Prostate gland (tissue), 2 donors: ENCODE measurements around the gene B3GLCT. TPM values are rescaled to one million over a fixed set of nuclear protein-coding genes. Genes with fewer than 3 reads are reported as not detected.

Source experiments
- DNase-seq: peaks from one replicate; pipeline ENCODE4 v3.0.0-alpha.2; 2019; ENCODE audit warnings: low spot score
- H3K27ac ChIP-seq, 2 donors: fragments of 200-600 bp; sonication (generic); 2 replicates each; pipeline ENCODE4 v1.5.1; 2017 to 2019
- H3K27me3 ChIP-seq: fragments of 200-600 bp; sonication (generic); replicated peaks from 2 replicates; pipeline ENCODE4 v1.5.1; 2019; ENCODE audit not compliant: insufficient read depth
- H3K36me3 ChIP-seq, 2 donors: fragments of 200-600 bp; sonication (generic); 1 replicate in 1 of 2; 2 replicates in 1 of 2; pipeline versions ENCODE4 v1.5.1 to v1.8.1; 2017 to 2019
- H3K4me1 ChIP-seq: fragments of 200-600 bp; sonication (generic); replicated peaks from 2 replicates; pipeline ENCODE4 v1.5.1; 2019
- H3K4me3 ChIP-seq, 2 donors: fragments of 200-600 bp; sonication (generic); 2 replicates each; pipeline ENCODE4 v1.5.1; 2017 to 2019
- H3K9me3 ChIP-seq: fragments of 200-600 bp; sonication (generic); 2 replicates; pipeline ENCODE4 v1.5.1; 2017
- CTCF ChIP-seq, 4 experiments: fragments of 200-600 bp in 2 of 4; fragments of 450-650 bp in 2 of 4; sonication (generic) in 2 of 4; IDR thresholded peaks; 1 replicate in 3 of 4; 2 replicates in 1 of 4; pipeline ENCODE4 v1.5.1; 2016 to 2019; ENCODE audit warnings: antibody characterized with exemption in 4 of 4, mild to moderate bottlenecking in 2 of 4, moderate library complexity in 2 of 4
- POLR2A ChIP-seq: fragments of 450-650 bp; IDR thresholded peaks from one replicate; pipeline ENCODE4 v1.6.1; 2016; ENCODE audit warnings: antibody characterized with exemption, mild to moderate bottlenecking
- POLR2AphosphoS5 ChIP-seq: sonication (generic); formaldehyde crosslinking; IDR thresholded peaks from one replicate; pipeline ENCODE4 v1.6.1; 2017; ENCODE audit warnings: antibody characterized with exemption
- WGBS: methylation state at CpG from one replicate; pipeline ENCODE4 v1.1.5; 2018; 5-methylcytosine and 5-hydroxymethylcytosine counted together
- intact Hi-C: fragments of 100-400 bp; cut with DNase I; formaldehyde crosslinking; loops from one replicate; pipeline ENCODE4 v1.14.2; 2022
- total RNA-seq, 2 donors: library from RNA; depleted of rRNA; stranded (reverse); fragments of >200 nt; gene quantifications; one replicate each; pipeline ENCODE4 v1.1.0, GENCODE V29; 2016

B3GLCT gene
- total RNA-seq, 2 donors from 2014 or later = 4.4 to 14.7 TPM

- no peak overlapping the region for H3K4me3 ChIP-seq
- H3K9me3 ChIP-seq = no peaks in the 10 kb centered on the region
- H3K27ac ChIP-seq = no peak overlapping the region
- no peaks in the 10 kb centered on the region for H3K4me1 ChIP-seq
- intact Hi-C loops = no loop called here
- H3K27me3 ChIP-seq = peaks cover 2% of the 10 kb centered on the region
- DNase-seq = no peak
- H3K36me3 ChIP-seq = no peaks in the 10 kb centered on the region
- TF ChIP-seq CTCF (IDR thresholded peaks at IDR 0.05) = no peak
- WGBS = 96% methylated on average over 1 of the region's 1 CpG
These were observed 155.2 kb downstream of the B3GLCT start for GRCh38 chr13:31355001-31355400.

- 90% methylated on average over 3 of the region's 3 CpGs for WGBS
- Histone ChIP-seq H3K4me1 (no peaks in the 10 kb centered on the region), H3K27ac (no peak overlapping the region), H3K9me3 (no peaks in the 10 kb centered on the region), H3K27me3 (peaks cover 2% of the 10 kb centered on the region), H3K36me3 (no peaks in the 10 kb centered on the region), H3K4me3 (no peak overlapping the region)
- intact Hi-C loops = no loop called here
- TF ChIP-seq POLR2A (no peak), POLR2AphosphoS5 (no peak), CTCF (IDR thresholded peaks at IDR 0.05) (no peak)
- no peak for DNase-seq
These were observed 157.2 kb downstream of the B3GLCT start for GRCh38 chr13:31356991-31357390.

- no peaks in the 10 kb centered on the region for H3K9me3 ChIP-seq
- intact Hi-C loops = no loop called here
- no peaks in the 10 kb centered on the region for H3K27me3 ChIP-seq
- H3K4me1 ChIP-seq = no peaks in the 10 kb centered on the region
- no peaks in the 10 kb centered on the region for H3K36me3 ChIP-seq
- TF ChIP-seq POLR2AphosphoS5 (no peak), CTCF (IDR thresholded peaks at IDR 0.05) (no peak), POLR2A (no peak)
- 59% methylated on average over 2 of the region's 2 CpGs for WGBS
- no peak overlapping the region for H3K27ac ChIP-seq
- no peak for DNase-seq
- H3K4me3 ChIP-seq = no peak overlapping the region
These were observed 157.8 kb downstream of the B3GLCT start for GRCh38 chr13:31357581-31357980.

- no peak for TF ChIP-seq CTCF (IDR thresholded peaks at IDR 0.05)
- TF ChIP-seq POLR2AphosphoS5 = no peak
- TF ChIP-seq POLR2A = no peak
- H3K9me3 ChIP-seq = no peaks in the 10 kb centered on the region
- H3K27me3 ChIP-seq = no peaks in the 10 kb centered on the region
- H3K4me3 ChIP-seq = no peak overlapping the region
- no peaks in the 10 kb centered on the region for H3K4me1 ChIP-seq
- WGBS = 76% methylated on average over 1 of the region's 1 CpG
- H3K27ac ChIP-seq = no peak overlapping the region
- H3K36me3 ChIP-seq = no peaks in the 10 kb centered on the region
- no peak for DNase-seq
- intact Hi-C loops = no loop called here
These were observed 161.9 kb downstream of the B3GLCT start for GRCh38 chr13:31361673-31362072.

- no peak overlapping the region for H3K27ac ChIP-seq
- intact Hi-C loops = no loop called here
- WGBS = 80% methylated on average over 4 of the region's 4 CpGs
- H3K4me3 ChIP-seq = no peak overlapping the region
- no peak for TF ChIP-seq POLR2A
- TF ChIP-seq CTCF (IDR thresholded peaks at IDR 0.05) = no peak
- no peak for TF ChIP-seq POLR2AphosphoS5
- H3K9me3 ChIP-seq = no peaks in the 10 kb centered on the region
- no peaks in the 10 kb centered on the region for H3K36me3 ChIP-seq
- no peak for DNase-seq
- no peaks in the 10 kb centered on the region for H3K4me1 ChIP-seq
- H3K27me3 ChIP-seq = no peaks in the 10 kb centered on the region
These were observed 165.9 kb downstream of the B3GLCT start for GRCh38 chr13:31365630-31366029.
